Prostate gland (tissue), 2 donors: Measurements from ENCODE around the gene TRAF3. TPM values are rescaled to one million over a fixed set of nuclear protein-coding genes. Genes with fewer than 3 reads are reported as not detected.

Source experiments
- DNase-seq: peaks from one replicate; pipeline ENCODE4 v3.0.0-alpha.2; 2019; ENCODE audit warnings: low spot score
- H3K27ac ChIP-seq, 2 donors: fragments of 200-600 bp; sonication (generic); 2 replicates each; pipeline ENCODE4 v1.5.1; 2017 to 2019
- H3K27me3 ChIP-seq: fragments of 200-600 bp; sonication (generic); replicated peaks from 2 replicates; pipeline ENCODE4 v1.5.1; 2019; ENCODE audit not compliant: insufficient read depth
- H3K36me3 ChIP-seq, 2 donors: fragments of 200-600 bp; sonication (generic); 1 replicate in 1 of 2; 2 replicates in 1 of 2; pipeline versions ENCODE4 v1.5.1 to v1.8.1; 2017 to 2019
- H3K4me1 ChIP-seq: fragments of 200-600 bp; sonication (generic); replicated peaks from 2 replicates; pipeline ENCODE4 v1.5.1; 2019
- H3K4me3 ChIP-seq, 2 donors: fragments of 200-600 bp; sonication (generic); 2 replicates each; pipeline ENCODE4 v1.5.1; 2017 to 2019
- H3K9me3 ChIP-seq: fragments of 200-600 bp; sonication (generic); 2 replicates; pipeline ENCODE4 v1.5.1; 2017
- CTCF ChIP-seq, 4 experiments: fragments of 200-600 bp in 2 of 4; fragments of 450-650 bp in 2 of 4; sonication (generic) in 2 of 4; IDR thresholded peaks; 1 replicate in 3 of 4; 2 replicates in 1 of 4; pipeline ENCODE4 v1.5.1; 2016 to 2019; ENCODE audit warnings: antibody characterized with exemption in 4 of 4, mild to moderate bottlenecking in 2 of 4, moderate library complexity in 2 of 4
- POLR2A ChIP-seq: fragments of 450-650 bp; IDR thresholded peaks from one replicate; pipeline ENCODE4 v1.6.1; 2016; ENCODE audit warnings: antibody characterized with exemption, mild to moderate bottlenecking
- POLR2AphosphoS5 ChIP-seq: sonication (generic); formaldehyde crosslinking; IDR thresholded peaks from one replicate; pipeline ENCODE4 v1.6.1; 2017; ENCODE audit warnings: antibody characterized with exemption
- WGBS: methylation state at CpG from one replicate; pipeline ENCODE4 v1.1.5; 2018; 5-methylcytosine and 5-hydroxymethylcytosine counted together
- intact Hi-C: fragments of 100-400 bp; cut with DNase I; formaldehyde crosslinking; loops from one replicate; pipeline ENCODE4 v1.14.2; 2022
- total RNA-seq, 2 donors: library from RNA; depleted of rRNA; stranded (reverse); fragments of >200 nt; gene quantifications; one replicate each; pipeline ENCODE4 v1.1.0, GENCODE V29; 2016

TRAF3 gene
- total RNA-seq, 2 donors from 2014 or later = 8.3 to 22.0 TPM

- Histone ChIP-seq H3K36me3 (no peaks in the 10 kb centered on the region), H3K27ac (no peak overlapping the region), H3K27me3 (no peaks in the 10 kb centered on the region), H3K4me1 (no peaks in the 10 kb centered on the region), H3K4me3 (no peak overlapping the region), H3K9me3 (no peaks in the 10 kb centered on the region)
- 87% methylated on average over 21 of the region's 21 CpGs for WGBS
- TF ChIP-seq POLR2A (no peak), CTCF (IDR thresholded peaks at IDR 0.05) (no peak)
- no peak for DNase-seq
- intact Hi-C loops = loop anchor here (5.0 to 10.0 kb wide), 2 partner anchors 138 to 216 kb away; no protein-coding TSS in a partner anchor
Measured at GRCh38 chr14:102910442-102910841, 133.2 kb downstream of the TRAF3 start.

- Histone ChIP-seq H3K36me3 (no peaks in the 10 kb centered on the region), H3K4me3 (no peak overlapping the region), H3K27me3 (no peaks in the 10 kb centered on the region), H3K4me1 (no peaks in the 10 kb centered on the region), H3K27ac (no peak overlapping the region), H3K9me3 (no peaks in the 10 kb centered on the region)
- intact Hi-C loops = loop anchor here (5.0 to 10.0 kb wide), 2 partner anchors 139 to 217 kb away; no protein-coding TSS in a partner anchor
- WGBS = 84% methylated on average over 19 of the region's 19 CpGs
- no peak for DNase-seq
- no peak for TF ChIP-seq POLR2AphosphoS5
- no peak for TF ChIP-seq POLR2A
- no peak for TF ChIP-seq CTCF (IDR thresholded peaks at IDR 0.05)
Measured at GRCh38 chr14:102911541-102911951, 134.3 kb downstream of the TRAF3 start.

GRCh38 chr14:102911991-102912761, 134.9 kb downstream of the TRAF3 start:
- H3K4me3 ChIP-seq = no peak overlapping the region
- DNase-seq = no peak
- no peaks in the 10 kb centered on the region for H3K9me3 ChIP-seq
- intact Hi-C loops = loop anchor here (5.0 to 10.0 kb wide), 2 partner anchors 140 to 217 kb away; no protein-coding TSS in a partner anchor
- no peak overlapping the region for H3K27ac ChIP-seq
- H3K4me1 ChIP-seq = no peaks in the 10 kb centered on the region
- 94% methylated on average over 21 of the region's 21 CpGs for WGBS
- no peaks in the 10 kb centered on the region for H3K27me3 ChIP-seq
- TF ChIP-seq POLR2AphosphoS5 (no peak), POLR2A (no peak), CTCF (IDR thresholded peaks at IDR 0.05) (no peak)
- no peaks in the 10 kb centered on the region for H3K36me3 ChIP-seq

GRCh38 chr14:102913341-102914211, 136.3 kb downstream of the TRAF3 start:
- Histone ChIP-seq H3K9me3 (no peaks in the 10 kb centered on the region), H3K4me1 (no peaks in the 10 kb centered on the region), H3K4me3 (no peak overlapping the region), H3K27ac (no peak overlapping the region), H3K27me3 (no peaks in the 10 kb centered on the region), H3K36me3 (no peaks in the 10 kb centered on the region)
- TF ChIP-seq POLR2A (no peak), CTCF (IDR thresholded peaks at IDR 0.05) (no peak), POLR2AphosphoS5 (no peak)
- intact Hi-C loops = loop anchor here (5.0 to 10.0 kb wide), 2 partner anchors 141 to 219 kb away; no protein-coding TSS in a partner anchor
- DNase-seq = no peak
- 88% methylated on average over 25 of the region's 28 CpGs for WGBS
